Mononuclear cell (primary cell): ENCODE measurements around the gene AQP6. TPM values are rescaled to one million over a fixed set of nuclear protein-coding genes. Genes with fewer than 3 reads are reported as not detected.

Source experiments
- H3K27me3 ChIP-seq: 2 replicates; pipeline ENCODE4 v1.6.0; 2011; ENCODE audit warnings: low read length, control low read depth; ENCODE audit not compliant: insufficient read depth
- H3K4me1 ChIP-seq: 2 replicates; pipeline ENCODE4 v1.5.1; 2011; ENCODE audit warnings: mild to moderate bottlenecking, low read length, control low read depth; ENCODE audit not compliant: insufficient read depth
- H3K4me3 ChIP-seq: 2 replicates; pipeline ENCODE4 v1.5.1; 2011; ENCODE audit warnings: mild to moderate bottlenecking, low read length, moderate library complexity
- H3K9me3 ChIP-seq: 2 replicates; pipeline ENCODE4 v1.5.1; 2011; ENCODE audit warnings: low read depth, mild to moderate bottlenecking, control low read depth, low read length
- total RNA-seq: library from RNA; depleted of rRNA; stranded (reverse); fragments of >200 nt; gene quantifications from one replicate; pipeline ENCODE4 v1.2.3, GENCODE V29; 2012

AQP6 gene
- total RNA-seq, 1 donor, result not detected

GRCh38 chr12:49937639-49938300 lies 35.0 kb upstream of the AQP6 start:
- Histone ChIP-seq H3K9me3 (no peaks in the 10 kb centered on the region), H3K27me3 (no peaks in the 10 kb centered on the region), H3K4me3 (no peak overlapping the region), H3K4me1 (peaks cover 4% of the 10 kb centered on the region)

DNA sequence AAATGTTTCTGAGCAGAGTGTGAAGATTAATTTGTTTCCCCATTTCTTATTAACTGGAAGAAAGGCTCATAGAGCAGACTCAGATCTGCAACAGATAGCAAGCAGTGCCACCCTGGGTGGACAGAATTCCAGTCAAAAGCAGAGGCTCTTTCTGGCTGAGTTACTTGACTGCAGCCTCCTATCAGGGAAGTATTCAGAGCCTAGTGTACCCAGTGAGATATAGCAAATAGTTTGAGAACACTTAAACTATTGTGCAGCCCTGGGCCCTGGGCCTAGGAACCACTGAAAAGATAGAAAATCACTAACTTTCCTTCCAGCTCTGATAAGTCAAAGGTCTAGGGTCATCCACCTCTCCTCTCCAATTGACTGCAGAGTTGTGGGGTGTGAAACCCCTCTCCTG lies 33.4 kb upstream of the AQP6 start:
- Histone ChIP-seq H3K9me3 (no peaks in the 10 kb centered on the region), H3K4me3 (no peak overlapping the region), H3K4me1 (peaks cover 18% of the 10 kb centered on the region)

GRCh38 chr12:49939707-49940106 lies 33.0 kb upstream of the AQP6 start:
- no peaks in the 10 kb centered on the region for H3K9me3 ChIP-seq

More for the DNA sequence above, 33.4 kb upstream of the AQP6 start:
- no peaks in the 10 kb centered on the region for H3K27me3 ChIP-seq

DNA sequence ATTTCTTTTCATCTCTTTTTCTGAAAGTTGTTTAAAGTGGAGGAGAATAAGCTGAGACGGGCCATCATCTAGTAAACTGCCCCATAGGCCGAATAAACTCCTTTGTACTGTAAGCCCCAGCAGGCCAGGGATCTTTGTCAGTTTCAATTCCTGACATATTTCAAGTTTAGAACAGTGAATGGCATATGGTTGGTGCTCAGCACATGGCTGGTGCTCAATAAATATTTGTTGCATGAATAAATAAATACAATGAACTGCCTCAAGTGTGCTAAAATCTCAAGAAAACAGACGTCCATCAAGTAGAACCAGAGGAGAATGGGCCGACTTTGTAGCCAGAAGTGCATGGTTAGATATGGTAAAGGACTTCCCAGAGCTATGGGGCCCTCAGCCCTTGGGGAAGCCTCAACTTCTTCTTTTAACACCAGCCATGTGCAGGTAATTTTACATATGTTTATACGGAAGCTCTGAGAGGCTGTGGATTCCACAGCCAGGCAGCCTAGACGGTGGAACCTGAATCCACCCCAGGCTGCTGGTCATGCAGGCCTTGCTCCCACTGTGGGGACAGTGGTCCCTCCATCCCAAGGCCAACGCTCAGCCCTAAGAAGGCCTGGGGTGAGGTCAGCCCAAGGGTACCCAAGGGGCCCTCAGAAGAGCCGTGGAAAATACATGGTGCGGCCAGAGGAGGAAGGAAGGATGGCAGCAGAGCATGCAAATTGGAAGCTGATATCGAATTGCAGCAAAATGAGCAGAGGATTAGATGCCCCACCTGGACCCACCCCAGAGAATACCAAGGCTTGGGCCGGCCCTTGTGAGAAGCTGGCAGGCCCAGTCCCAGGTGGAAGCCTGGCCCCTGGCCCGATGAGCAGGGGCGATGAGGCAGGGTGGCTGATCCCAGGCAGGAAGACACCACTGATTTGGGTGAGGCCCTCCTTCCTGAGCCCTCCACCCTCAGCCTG lies 30.9 kb upstream of the AQP6 start:
- H3K4me1 ChIP-seq, result peaks cover 25% of the 10 kb centered on the region
- H3K4me3 ChIP-seq, result no peak overlapping the region
- no peaks in the 10 kb centered on the region for H3K9me3 ChIP-seq
- H3K27me3 ChIP-seq, result no peaks in the 10 kb centered on the region

More at GRCh38 chr12:49939707-49940106, 33.0 kb upstream of the AQP6 start:
- no peak overlapping the region for H3K4me3 ChIP-seq
- H3K4me1 ChIP-seq, result peaks cover 19% of the 10 kb centered on the region
- H3K27me3 ChIP-seq, result no peaks in the 10 kb centered on the region

DNA sequence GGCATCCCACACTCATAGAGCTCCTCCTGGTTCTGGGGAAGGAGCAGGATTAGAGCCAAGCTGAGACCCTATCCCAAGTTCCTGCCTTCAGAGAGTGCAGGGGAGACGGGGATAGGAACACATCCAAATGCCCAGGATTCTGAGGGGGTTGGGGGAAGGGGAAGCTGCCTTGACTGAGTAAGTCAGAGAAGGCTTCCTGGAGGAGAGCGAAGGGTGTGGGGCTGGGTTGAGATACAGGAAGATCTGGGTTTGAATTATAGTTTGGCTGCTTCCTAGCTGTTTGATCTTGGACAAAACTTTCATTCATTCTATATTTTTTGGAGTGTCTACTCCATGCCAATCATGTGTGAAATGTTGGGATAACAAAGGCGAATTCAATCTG lies 30.2 kb upstream of the AQP6 start:
- Histone ChIP-seq H3K4me1 (peaks cover 25% of the 10 kb centered on the region), H3K4me3 (no peak overlapping the region), H3K27me3 (no peaks in the 10 kb centered on the region), H3K9me3 (no peaks in the 10 kb centered on the region)

DNA sequence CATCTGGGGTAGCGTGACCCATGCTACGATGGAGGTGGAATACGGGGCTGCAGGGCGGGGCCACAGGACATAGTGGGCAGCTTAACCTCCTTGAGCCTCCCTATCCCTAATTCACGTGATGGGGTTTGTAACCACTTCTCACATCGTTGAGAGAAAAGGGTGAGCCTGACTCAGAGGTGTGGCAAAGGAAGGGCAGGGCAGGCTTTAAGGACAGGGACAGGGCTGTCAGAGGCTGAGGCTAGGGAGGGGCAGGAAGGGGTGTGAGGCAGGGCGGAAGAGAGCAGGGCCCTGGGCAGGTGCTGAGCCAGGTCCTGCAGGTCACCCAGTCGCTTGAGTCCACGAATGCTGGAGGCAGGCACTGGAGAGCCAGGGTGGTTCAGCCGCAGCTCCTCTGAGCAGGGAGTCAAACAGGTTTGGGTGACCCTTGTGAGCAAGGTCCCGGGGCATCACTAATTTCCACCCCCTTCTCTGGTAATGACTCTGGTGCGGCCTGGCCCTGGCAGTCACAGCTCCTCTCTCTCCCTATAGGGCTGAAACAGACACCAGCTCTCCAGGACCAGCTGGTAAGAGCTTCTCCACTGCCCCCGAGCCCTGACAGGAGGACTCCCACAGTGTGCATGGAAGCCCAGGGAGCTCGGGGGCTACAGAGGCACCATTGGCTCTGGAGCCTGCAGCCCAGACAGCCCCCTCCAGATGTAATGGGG lies 29.7 kb upstream of the AQP6 start:
- peaks cover 25% of the 10 kb centered on the region for H3K4me1 ChIP-seq
- H3K4me3 ChIP-seq, result no peak overlapping the region
- H3K9me3 ChIP-seq, result no peaks in the 10 kb centered on the region
- H3K27me3 ChIP-seq, result no peaks in the 10 kb centered on the region

DNA sequence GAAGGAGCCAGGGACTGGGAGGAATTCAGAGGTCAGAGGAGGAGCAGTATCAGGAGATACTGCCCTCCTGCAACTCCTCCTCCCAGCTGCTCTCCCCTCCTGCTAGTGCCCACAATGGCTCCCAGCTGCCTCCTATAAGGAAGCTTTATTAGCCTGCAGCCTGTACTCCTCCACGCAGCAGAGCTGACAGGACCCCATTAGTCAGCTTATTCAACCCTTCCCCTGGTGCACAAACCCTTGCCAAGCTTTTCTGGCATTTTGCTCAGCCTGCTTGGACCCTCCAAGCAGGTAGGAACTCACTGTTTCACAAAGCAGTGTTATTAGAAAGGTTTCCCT lies 29.2 kb upstream of the AQP6 start:
- H3K27me3 ChIP-seq, result no peaks in the 10 kb centered on the region
- no peak overlapping the region for H3K4me3 ChIP-seq
- no peaks in the 10 kb centered on the region for H3K9me3 ChIP-seq
- H3K4me1 ChIP-seq, result peaks cover 28% of the 10 kb centered on the region

GRCh38 chr12:49944046-49944445 lies 28.7 kb upstream of the AQP6 start:
- Histone ChIP-seq H3K4me1 (peaks cover 31% of the 10 kb centered on the region), H3K9me3 (no peaks in the 10 kb centered on the region), H3K4me3 (no peak overlapping the region), H3K27me3 (no peaks in the 10 kb centered on the region)

- no peaks in the 10 kb centered on the region for H3K9me3 ChIP-seq
- H3K4me3 ChIP-seq, result no peak overlapping the region
- H3K27me3 ChIP-seq, result no peaks in the 10 kb centered on the region
- peaks cover 35% of the 10 kb centered on the region for H3K4me1 ChIP-seq
Observed at GRCh38 chr12:49944718-49945117, 28.0 kb upstream of the AQP6 start.

GRCh38 chr12:49945394-49946080 lies 27.2 kb upstream of the AQP6 start:
- H3K4me1 ChIP-seq, result peaks cover 35% of the 10 kb centered on the region
- no peak overlapping the region for H3K4me3 ChIP-seq
- no peaks in the 10 kb centered on the region for H3K9me3 ChIP-seq

GRCh38 chr12:49946086-49946485 lies 26.7 kb upstream of the AQP6 start:
- H3K27me3 ChIP-seq, result no peaks in the 10 kb centered on the region
- H3K4me1 ChIP-seq, result peaks cover 35% of the 10 kb centered on the region
- H3K4me3 ChIP-seq, result no peak overlapping the region
- no peaks in the 10 kb centered on the region for H3K9me3 ChIP-seq

More at GRCh38 chr12:49945394-49946080, 27.2 kb upstream of the AQP6 start:
- H3K27me3 ChIP-seq, result no peaks in the 10 kb centered on the region

DNA sequence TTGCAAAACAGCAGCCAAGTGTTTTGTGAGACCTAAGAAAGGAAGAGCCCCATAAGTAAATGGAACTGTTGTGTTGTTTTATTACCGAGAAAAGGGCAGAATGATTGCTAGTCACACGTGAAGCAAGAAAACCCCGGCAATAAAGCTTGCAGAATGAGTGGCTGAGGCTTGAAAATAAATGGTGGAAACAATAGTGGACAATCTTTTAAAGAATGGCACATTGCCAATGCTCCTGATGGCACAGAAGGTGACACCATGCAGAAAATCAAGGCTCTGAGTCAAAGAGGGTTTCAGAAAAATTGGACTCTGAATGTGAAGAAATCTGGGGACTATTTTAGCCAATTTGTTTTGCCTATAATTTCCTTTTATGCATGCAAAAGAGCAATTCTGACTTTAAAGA lies 26.2 kb upstream of the AQP6 start:
- H3K4me3 ChIP-seq, result no peak overlapping the region

DNA sequence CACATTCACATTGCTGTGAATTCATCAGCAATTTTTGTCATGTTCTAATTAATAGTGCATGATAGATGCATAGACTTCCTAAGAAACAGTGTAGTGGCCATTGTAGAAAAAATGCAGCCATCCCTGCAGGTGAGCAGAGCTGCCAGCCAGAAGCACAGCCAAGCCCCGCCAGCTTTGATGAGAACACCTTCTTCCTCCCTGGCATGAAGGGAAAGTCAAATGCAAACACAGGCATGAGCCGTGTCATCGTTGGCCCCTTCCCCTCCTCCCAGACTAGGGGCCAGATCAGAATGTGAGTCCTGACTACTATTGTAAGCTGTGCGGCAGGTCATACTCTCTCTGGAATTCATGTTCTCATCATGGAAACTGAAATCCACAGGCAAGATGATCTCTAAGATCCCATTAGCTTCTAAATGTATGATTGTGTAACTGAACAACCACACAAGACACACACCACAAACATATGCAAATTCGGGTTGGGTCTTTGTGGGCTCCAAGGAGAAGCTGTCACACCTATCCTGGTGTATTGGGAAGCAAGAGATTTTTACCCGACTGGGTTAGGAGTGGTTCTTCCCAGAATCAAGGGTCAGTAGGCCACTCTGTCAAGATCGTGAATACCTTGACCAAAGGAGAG lies 25.0 kb upstream of the AQP6 start:
- no peak overlapping the region for H3K4me3 ChIP-seq
- peaks cover 31% of the 10 kb centered on the region for H3K4me1 ChIP-seq
- no peaks in the 10 kb centered on the region for H3K27me3 ChIP-seq
- H3K9me3 ChIP-seq, result no peaks in the 10 kb centered on the region

More for the DNA sequence above, 26.2 kb upstream of the AQP6 start:
- Histone ChIP-seq H3K27me3 (no peaks in the 10 kb centered on the region), H3K9me3 (no peaks in the 10 kb centered on the region), H3K4me1 (peaks cover 35% of the 10 kb centered on the region)
